Activated T-cell treated with anti-CD3 and anti-CD28 coated beads, Interleukin-2, amount 50 U/mL, for 72 hours (primary cell): Measurements from ENCODE around the gene RSBN1. TPM values are rescaled to one million over a fixed set of nuclear protein-coding genes. Genes with fewer than 3 reads are reported as not detected.
"Not testable (repeated sequence)": the region's sequence is repeated elsewhere in the genome, so short reads cannot be mapped to it uniquely, and the experiment has no call there.

Experiments used
- ATAC-seq, 2 donors: fragments of 150-1000 bp; cut with Tn5 transposase; replicated peaks in 1 of 2; 2 replicates each; pipeline ENCODE4 v1.10.0; 2021; ENCODE audit warnings: moderate library complexity in 2 of 2, mild to moderate bottlenecking in 1 of 2
- DNase-seq, 2 donors: peaks; one replicate each; pipeline ENCODE4 v3.0.0; 2021 to 2022; ENCODE audit warnings: mixed read lengths in 1 of 2
- H3K27ac Mint-ChIP-seq: one replicate; pipeline ENCODE4 v1.8.0; 2022; ENCODE audit warnings: mild to moderate bottlenecking, moderate library complexity, mixed read lengths
- H3K27me3 Mint-ChIP-seq: one replicate; pipeline ENCODE4 v1.8.0; 2022; ENCODE audit warnings: low read depth, mixed read lengths
- H3K36me3 Mint-ChIP-seq, 2 donors: one replicate each; pipeline ENCODE4 v1.8.0; 2022; ENCODE audit warnings: mixed read lengths in 2 of 2, mild to moderate bottlenecking in 1 of 2; ENCODE audit not compliant: insufficient read depth in 2 of 2
- H3K4me1 Mint-ChIP-seq: one replicate; pipeline ENCODE4 v1.8.0; 2022; ENCODE audit warnings: low read depth, mixed read lengths
- H3K4me3 Mint-ChIP-seq, 2 donors: one replicate each; pipeline ENCODE4 v1.8.0; 2022; ENCODE audit warnings: mild to moderate bottlenecking in 2 of 2, mixed read lengths in 2 of 2, moderate library complexity in 2 of 2
- H3K9me3 Mint-ChIP-seq, 2 donors: one replicate each; pipeline ENCODE4 v1.8.0; 2022; ENCODE audit warnings: mixed read lengths in 2 of 2
- total RNA-seq, 2 donors: library from RNA; stranded (reverse); gene quantifications; one replicate each; pipeline ENCODE4 v1.2.3, GENCODE V29; 2022

RSBN1 gene
- total RNA-seq, 2 donors from 2014 or later: 18.4 to 23.9 TPM

DNA sequence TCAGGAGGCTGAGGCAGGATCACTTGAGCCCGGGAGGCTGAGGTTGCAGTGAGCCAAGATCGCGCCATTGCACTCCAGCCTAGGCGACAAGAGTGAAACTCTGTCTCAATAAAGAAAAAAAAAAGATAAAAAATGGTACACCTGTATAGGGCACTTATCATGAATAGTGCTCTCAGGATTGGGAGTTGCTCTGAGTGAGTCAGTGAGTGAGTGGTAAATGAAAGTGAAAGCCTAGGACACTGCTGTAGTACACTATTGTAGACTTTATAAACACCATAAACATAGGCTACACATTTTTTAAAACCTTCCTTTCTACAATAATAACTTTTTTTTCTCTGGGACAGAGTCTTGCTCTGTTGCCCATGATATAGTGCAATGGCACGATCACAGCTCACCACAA lies 69.8 kb downstream of the RSBN1 start:
- Mint-ChIP-seq H3K4me1 (peaks cover 11% of the 10 kb centered on the region), H3K36me3 (peaks cover 0 to 2% of the 10 kb centered on the region in 2 donors), H3K9me3 (no peaks in the 10 kb centered on the region), H3K27ac (peak overlapping the region; percentile 9), H3K4me3 (peak overlapping the region; percentile 5 to 54), H3K27me3 (no peaks in the 10 kb centered on the region)
- ATAC-seq (peak; percentile 92 to 93), DNase-seq (no peak)

DNA sequence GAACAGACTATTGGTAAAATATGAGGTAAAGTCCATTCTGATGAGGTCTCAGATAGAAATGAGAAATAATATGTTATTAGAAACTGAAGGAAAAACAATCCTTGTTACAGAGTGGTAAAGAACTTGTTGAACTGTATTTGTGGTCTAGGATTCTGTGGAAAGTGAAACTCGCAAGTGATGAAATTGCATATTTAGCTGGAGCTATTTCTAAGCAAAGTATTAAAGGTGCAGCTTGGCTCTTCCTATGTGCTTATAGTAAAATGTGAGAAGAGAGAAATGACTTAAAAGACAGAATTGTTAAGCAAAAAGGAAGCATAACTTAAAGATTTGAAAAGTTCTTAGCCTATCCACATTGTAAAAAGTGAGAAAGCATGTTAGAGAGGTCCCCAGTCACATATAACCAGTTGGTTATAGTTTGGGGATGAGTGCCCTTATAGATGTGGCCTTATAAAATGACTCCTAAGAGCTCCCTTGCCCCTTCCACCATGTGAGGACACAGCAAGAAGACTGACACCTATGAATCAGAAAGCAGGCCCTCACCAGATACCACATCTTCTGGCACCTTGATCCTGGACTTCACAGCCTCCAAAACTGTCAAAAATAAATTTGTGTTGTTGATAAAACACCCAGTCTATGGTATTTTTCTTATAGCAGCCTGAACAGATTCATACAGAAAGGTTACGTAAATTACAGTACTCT lies 77.8 kb downstream of the RSBN1 start:
- no peak overlapping the region for H3K27ac Mint-ChIP-seq
- peaks cover 11% of the 10 kb centered on the region for H3K4me1 Mint-ChIP-seq

DNA sequence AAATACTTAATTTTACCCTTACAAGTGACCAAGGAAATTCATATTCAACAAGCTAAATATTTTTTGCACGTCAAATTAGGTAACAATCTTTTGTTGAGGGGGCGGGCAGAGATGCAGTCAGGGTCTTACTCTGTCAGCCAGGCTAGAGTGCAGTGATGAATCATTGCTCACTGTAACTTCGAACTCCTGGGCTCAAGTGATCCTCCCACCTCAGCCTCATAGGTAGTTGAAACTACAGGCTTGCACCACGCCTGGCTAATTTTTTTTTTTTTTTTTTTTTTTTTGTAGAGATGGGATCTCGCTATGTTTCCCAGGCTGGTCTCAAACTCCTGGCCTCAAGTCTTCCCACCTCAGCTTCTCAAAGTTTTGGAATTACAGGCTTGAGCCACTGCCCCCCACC lies 79.5 kb downstream of the RSBN1 start:
- no peak for ATAC-seq
- Mint-ChIP-seq H3K9me3 (no peaks in the 10 kb centered on the region), H3K27me3 (no peaks in the 10 kb centered on the region)

More for the DNA sequence above, 77.8 kb downstream of the RSBN1 start:
- ATAC-seq: no peak
- H3K4me3 Mint-ChIP-seq: no peak overlapping the region
- no peaks in the 10 kb centered on the region for H3K9me3 Mint-ChIP-seq
- no peak for DNase-seq
- no peaks in the 10 kb centered on the region for H3K27me3 Mint-ChIP-seq
- peaks cover 0 to 2% of the 10 kb centered on the region in 2 donors for H3K36me3 Mint-ChIP-seq

DNA sequence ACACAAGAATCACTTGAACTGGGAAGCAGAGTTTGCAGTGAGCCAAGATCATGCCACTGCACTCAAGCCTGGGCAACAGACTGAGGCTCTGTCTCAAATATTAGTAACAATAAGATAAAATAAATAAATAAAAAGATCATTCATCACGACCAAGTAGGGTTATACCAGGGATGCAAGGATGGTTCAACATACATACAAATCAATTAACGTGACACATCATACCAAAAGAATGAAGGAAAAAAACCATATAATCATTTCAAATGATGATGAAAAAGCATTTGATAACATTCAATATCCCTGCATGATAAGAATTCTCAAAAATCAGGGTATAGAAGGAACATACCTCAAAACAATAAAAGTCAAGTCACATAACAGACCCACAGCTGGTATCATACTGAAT lies 91.3 kb downstream of the RSBN1 start:
- Mint-ChIP-seq H3K36me3 (peaks cover 17 to 36% of the 10 kb centered on the region in 2 donors), H3K4me3 (no peak overlapping the region), H3K4me1 (no peaks in the 10 kb centered on the region), H3K27ac (no peak overlapping the region), H3K9me3 (peaks cover 5 to 11% of the 10 kb centered on the region in 2 donors), H3K27me3 (no peaks in the 10 kb centered on the region)
- no peak for DNase-seq
- ATAC-seq: no peak

More for the DNA sequence above, 79.5 kb downstream of the RSBN1 start:
- Mint-ChIP-seq H3K4me1 (peaks cover 11% of the 10 kb centered on the region), H3K36me3 (peaks cover 2 to 4% of the 10 kb centered on the region in 2 donors), H3K4me3 (no peak overlapping the region), H3K27ac (no peak overlapping the region)
- peak in 1 of 2 donors; percentile 3 for DNase-seq

DNA sequence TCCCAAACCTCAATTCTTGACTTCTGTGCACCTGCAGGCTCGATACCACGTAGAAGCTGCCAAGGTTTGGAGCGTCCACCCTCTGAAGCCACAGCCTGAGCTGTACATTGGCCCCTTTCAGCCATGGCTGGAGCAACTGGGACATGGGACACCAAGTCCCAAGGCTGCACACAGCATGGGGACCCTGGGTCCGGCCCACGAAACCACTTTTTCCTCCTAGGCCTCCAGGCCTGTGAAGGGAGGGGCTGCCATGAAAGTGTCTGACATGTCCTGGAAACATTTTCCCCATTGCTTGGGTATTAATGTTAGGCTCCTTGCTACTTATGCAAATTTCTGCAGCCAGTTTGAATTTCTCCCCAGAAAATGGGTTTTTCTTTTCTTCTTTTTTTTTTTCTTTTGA lies 93.7 kb downstream of the RSBN1 start:
- H3K27me3 Mint-ChIP-seq, H3K27ac Mint-ChIP-seq, DNase-seq, ATAC-seq, H3K4me1 Mint-ChIP-seq, H3K4me3 Mint-ChIP-seq: not testable (repeated sequence)
- H3K36me3 Mint-ChIP-seq: peaks cover 23 to 38% of the 10 kb centered on the region in 2 donors
- peaks cover 5 to 11% of the 10 kb centered on the region in 2 donors for H3K9me3 Mint-ChIP-seq

DNA sequence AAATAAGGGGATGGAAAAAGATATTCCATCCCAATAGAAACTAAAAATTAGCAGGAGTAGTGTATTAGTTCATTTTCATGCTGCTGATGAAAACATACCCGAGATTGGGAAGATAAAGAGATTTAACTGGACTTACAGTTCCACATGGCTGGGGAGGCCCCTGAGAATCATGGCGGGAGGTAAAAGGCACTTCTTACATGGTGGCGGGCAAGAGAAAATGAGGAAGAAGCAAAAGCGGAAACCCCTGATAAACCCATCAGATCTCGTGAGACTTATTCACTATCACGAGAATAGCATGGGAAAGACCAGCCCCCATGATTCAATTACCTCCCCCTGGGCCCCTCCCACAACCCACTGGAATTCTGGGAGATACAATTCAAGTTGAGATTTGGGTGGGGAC lies 94.8 kb downstream of the RSBN1 start:
- H3K36me3 Mint-ChIP-seq: peaks cover 25 to 38% of the 10 kb centered on the region in 2 donors
- not testable (repeated sequence) for H3K4me1 Mint-ChIP-seq, H3K4me3 Mint-ChIP-seq, DNase-seq, H3K27ac Mint-ChIP-seq, H3K27me3 Mint-ChIP-seq, ATAC-seq
- peaks cover 5 to 11% of the 10 kb centered on the region in 2 donors for H3K9me3 Mint-ChIP-seq

DNA sequence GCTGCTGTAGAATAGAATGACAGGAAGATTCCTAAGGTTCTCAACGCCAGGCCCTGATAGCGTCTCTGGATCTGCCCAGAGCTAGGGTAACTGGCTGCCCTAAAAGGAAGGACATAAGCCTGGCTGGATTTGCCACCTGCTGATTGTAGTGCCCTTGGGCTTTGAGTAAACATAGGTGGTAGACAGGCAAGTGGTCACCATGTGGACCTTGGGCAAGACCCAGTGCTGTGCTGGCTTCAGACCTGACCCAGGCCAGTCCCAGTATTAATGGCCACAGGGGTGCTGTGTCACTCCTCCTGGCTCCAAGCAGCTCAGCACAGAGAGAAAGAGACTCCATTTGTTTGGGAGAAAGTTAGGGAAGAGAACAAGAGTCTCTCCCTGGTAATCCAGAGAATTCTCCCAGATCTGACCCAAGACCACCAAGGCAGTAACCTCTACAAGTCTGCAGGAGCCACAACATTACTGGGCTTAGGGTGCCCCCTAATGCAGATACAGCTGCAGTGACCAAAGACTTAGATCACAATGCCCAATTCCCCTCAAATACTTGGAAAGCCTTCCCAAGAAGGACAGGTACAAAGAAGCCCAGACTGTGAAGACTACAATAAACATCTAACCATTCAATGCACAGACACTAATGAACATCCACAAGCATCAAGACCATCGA lies 97.5 kb downstream of the RSBN1 start:
- Mint-ChIP-seq H3K9me3 (peaks cover 5 to 11% of the 10 kb centered on the region in 2 donors), H3K4me3 (no peak overlapping the region), H3K27ac (no peak overlapping the region), H3K27me3 (no peaks in the 10 kb centered on the region), H3K36me3 (peaks cover 24 to 27% of the 10 kb centered on the region in 2 donors), H3K4me1 (peaks cover 5% of the 10 kb centered on the region)
- no peak for ATAC-seq
- no peak for DNase-seq

Other genes starting within 250 kb of the RSBN1 start
- 10 to 100 TPM; 12.9 to 16.2 TPM for gene PHTF1, start 53.0 kb downstream of the RSBN1 start, total RNA-seq
- 10 to 100 TPM; 59.8 to 82.5 TPM for gene PTPN22, start 59.2 kb upstream of the RSBN1 start, total RNA-seq
- gene BCL2L15, start 75.1 kb upstream of the RSBN1 start, total RNA-seq: 1 to 10 TPM; 1.3 to 1.7 TPM
- 10 to 100 TPM; 50.5 to 68.8 TPM for gene AP4B1, start 92.3 kb upstream of the RSBN1 start, total RNA-seq
- gene DCLRE1B, start 92.8 kb upstream of the RSBN1 start, total RNA-seq: 10 to 100 TPM; 13.8 to 17.8 TPM
- 10 to 100 TPM; 74.4 to 75.6 TPM for gene HIPK1, start 116.8 kb upstream of the RSBN1 start, total RNA-seq
- gene OLFML3, start 167.0 kb upstream of the RSBN1 start, total RNA-seq: 1 to 10 TPM in 1 of 2 donors, under 1 TPM in 1; 0.90 to 1.0 TPM